K562 (cell line): ENCODE data around the gene TIMP2. TPM values are rescaled to one million over a fixed set of nuclear protein-coding genes. Genes with fewer than 3 reads are reported as not detected.

Experiments
- ATAC-seq: fragments of 200-7000 bp; cut with Tn5 transposase; 3 replicates; pipeline ENCODE4 v1.9.1; 2020; ENCODE audit warnings: moderate library complexity
- BruUV-seq: library from RNA; stranded (reverse); fragments of 400-500 nt; replicated peaks from 2 replicates; lab custom pipeline; 2021; lab: Mats Ljungman, UMichigan
- CTCF ChIA-PET: fragments of 300-600 bp; formaldehyde crosslinking; extraction: SDS; loops from one replicate; lab custom pipeline; 2021; ENCODE audit warnings: low intra/inter-chr PET ratio; lab: Yijun Ruan, JAX
- POLR2A ChIA-PET: fragments of 300-600, 350-650 bp; sonication (Branson Sonifier 250); formaldehyde crosslinking; extraction: SDS; loops from one replicate; lab custom pipeline; 2021; ENCODE audit warnings: antibody characterized with exemption, inconsistent platforms; lab: Yijun Ruan, JAX
- DNase-seq, 4 experiments: peaks; one replicate each; pipeline versions ENCODE4 v3.0.0 to v3.0.0-alpha.2; 2011 to 2018; ENCODE audit warnings: low spot score in 3 of 4, mixed read lengths in 3 of 4; ENCODE audit errors: extremely low read depth in 1 of 4
- FAIRE-seq: peaks from 2 replicates; lab custom pipeline; 2011; peaks lifted over from hg19 to GRCh38; lab: Jason Lieb, UNC
- H2AFZ ChIP-seq: 2 replicates; pipeline ENCODE4 v1.6.0; 2011; ENCODE audit warnings: low read depth, low read length, control low read depth, inconsistent platforms
- H3K27ac ChIP-seq: fragments of 200-600 bp; 3 replicates; pipeline ENCODE4 v1.8.0; 2011; ENCODE audit warnings: low read depth, mild to moderate bottlenecking, control low read depth, inconsistent platforms, low read length, moderate library complexity, mixed read lengths; ENCODE audit errors: extremely low read depth
- H3K27me3 ChIP-seq, 2 experiments: fragments of 300-600 bp in 1 of 2; 2 replicates in 1 of 2; 3 replicates in 1 of 2; pipeline versions ENCODE4 v1.6.0 to v1.8.0; 2011; ENCODE audit warnings: inconsistent platforms in 2 of 2, low read length in 2 of 2, mild to moderate bottlenecking in 1 of 2, mixed read lengths in 1 of 2, moderate library complexity in 1 of 2; ENCODE audit not compliant: control insufficient read depth in 2 of 2, insufficient read depth in 2 of 2
- H3K36me3 ChIP-seq: fragments of 300-600 bp; 3 replicates; pipeline ENCODE4 v1.8.0; 2011; ENCODE audit warnings: mild to moderate bottlenecking, low read length, inconsistent platforms; ENCODE audit not compliant: control insufficient read depth, insufficient read depth
- H3K4me1 ChIP-seq, 2 experiments: fragments of 200-600 bp in 1 of 2; replicated peaks in 1 of 2; 2 replicates in 1 of 2; 3 replicates in 1 of 2; pipeline versions ENCODE4 v1.5.1 to v1.8.0; 2011; ENCODE audit warnings: inconsistent platforms in 2 of 2, low read length in 2 of 2, mild to moderate bottlenecking in 1 of 2, mixed read lengths in 1 of 2, moderate library complexity in 1 of 2; ENCODE audit not compliant: control insufficient read depth in 2 of 2, insufficient read depth in 2 of 2
- H3K4me2 ChIP-seq: 2 replicates; pipeline ENCODE4 v1.6.1; 2011; ENCODE audit warnings: low read length, control low read depth, inconsistent platforms, mixed read lengths; ENCODE audit not compliant: insufficient read depth
- H3K4me3 ChIP-seq: fragments of 200-600 bp; sonication (generic), shearing (Covaris generic); 2 replicates; pipeline ENCODE4 v1.5.1; 2016; ENCODE audit warnings: control low read depth, inconsistent platforms
- H3K79me2 ChIP-seq: fragments of 200-600 bp; 3 replicates; pipeline ENCODE4 v1.8.0; 2011; ENCODE audit warnings: low read length, inconsistent platforms; ENCODE audit not compliant: control insufficient read depth, insufficient read depth
- H3K9ac ChIP-seq, 2 experiments: 2 replicates each; pipeline versions ENCODE4 v1.6.0 to v1.6.1; 2011; ENCODE audit warnings: low read depth in 2 of 2, low read length in 2 of 2, control low read depth in 1 of 2, inconsistent platforms in 1 of 2, mild to moderate bottlenecking in 1 of 2, mixed read lengths in 1 of 2; ENCODE audit not compliant: insufficient read depth in 1 of 2
- H3K9me1 ChIP-seq: one replicate; pipeline ENCODE4 v1.6.0; 2011; ENCODE audit warnings: inconsistent platforms, mild to moderate bottlenecking, low read length, moderate library complexity; ENCODE audit not compliant: control insufficient read depth, insufficient read depth
- H3K9me3 ChIP-seq: replicated peaks from 2 replicates; pipeline ENCODE4 v1.5.1; 2011; ENCODE audit warnings: low read depth, low read length, inconsistent platforms; ENCODE audit not compliant: control insufficient read depth, insufficient read depth
- H4K20me1 ChIP-seq: replicated peaks from 2 replicates; pipeline ENCODE4 v1.6.1; 2011; ENCODE audit warnings: low read length, inconsistent platforms, mixed read lengths; ENCODE audit not compliant: control insufficient read depth, insufficient read depth
- BCLAF1 ChIP-seq, 2 experiments: fragments of 450-650 bp in 1 of 2; IDR thresholded peaks; 2 replicates each; pipeline ENCODE4 v1.6.1; 2011 to 2017; ENCODE audit warnings: low read depth in 2 of 2, antibody characterized with exemption in 1 of 2, borderline replicate concordance in 1 of 2, low read length in 1 of 2, mild to moderate bottlenecking in 1 of 2, mixed read lengths in 1 of 2; ENCODE audit not compliant: control insufficient read depth in 1 of 2
- ELF4 ChIP-seq: fragments of 450-650 bp; formaldehyde crosslinking; IDR thresholded peaks from 2 replicates; pipeline ENCODE4 v1.4.0; 2022; ENCODE audit warnings: missing genetic modification characterization
- ELK3 ChIP-seq: fragments of 450-650 bp; formaldehyde crosslinking; IDR thresholded peaks from 2 replicates; pipeline ENCODE4 v1.4.0; 2020; ENCODE audit warnings: mild to moderate bottlenecking
- MECOM ChIP-seq: fragments of 250-450 bp; sonication (Bioruptor Pico); IDR thresholded peaks from 2 replicates; pipeline ENCODE4 v1.8.0; 2022; ENCODE audit warnings: inconsistent platforms
- POLR2AphosphoS2 ChIP-seq: IDR thresholded peaks from 2 replicates; pipeline ENCODE4 v1.6.1; 2012; ENCODE audit warnings: low read length, improper control_type of control experiment
- SRSF7 ChIP-seq: fragments of 200-400 bp; formaldehyde crosslinking; optimal IDR thresholded peaks from 2 replicates; pipeline ENCODE3; 2017; ENCODE audit warnings: mild to moderate bottlenecking, low read depth, low read length
- ZNF263 ChIP-seq: sonication (generic); formaldehyde crosslinking; IDR thresholded peaks from 2 replicates; pipeline ENCODE4 v1.8.0; 2022; ENCODE audit warnings: mild to moderate bottlenecking, missing genetic modification reagents, borderline replicate concordance
- ZNF398 ChIP-seq: fragments of 250-450 bp; sonication (Bioruptor Pico); IDR thresholded peaks from 2 replicates; pipeline ENCODE4 v1.8.0; 2021; ENCODE audit warnings: moderate library complexity, mild to moderate bottlenecking, inconsistent platforms
- WGBS: fragments of 100-300 bp; shearing (Covaris generic); methylation state at CpG from one replicate; pipeline ENCODE4 v1.1.6; 2016; ENCODE audit warnings: low coverage, mixed read lengths; ENCODE audit not compliant: insufficient coverage; ENCODE audit errors: missing lambda C conversion rate; 5-methylcytosine and 5-hydroxymethylcytosine counted together
- in situ Hi-C: fragments of 300-500 bp; cut with MboI; formaldehyde crosslinking; loops from 4 replicates; pipeline ENCODE4 v1.15.0; 2018; ENCODE audit warnings: inconsistent platforms, mixed read lengths
- intact Hi-C: fragments of 100-400 bp; cut with micrococcal nuclease; formaldehyde crosslinking; loops from 2 replicates; pipeline ENCODE4 v1.14.2; 2022
- polyA plus RNA-seq, 8 experiments: library from polyadenylated mRNA; depleted of rRNA in 4 of 8; stranded (reverse) in 5 of 8; unstranded in 3 of 8; fragments of >200 nt; fragmentation: Nextera tagmentation in 2 of 8; fragmentation: Illumina TruSeq in 1 of 8; extraction: Ambion mirVana in 2 of 8; extraction: Trizol in 1 of 8; gene quantifications; 2 replicates each; pipeline versions ENCODE4 v1.2.1 to v1.2.3, GENCODE V29; 2011 to 2014; ENCODE audit warnings: inconsistent platforms in 1 of 8, missing spikeins in 1 of 8
- total RNA-seq, 7 experiments: library from RNA; depleted of rRNA in 6 of 7; stranded (reverse); fragments of >200 nt in 6 of 7; fragmentation: Illumina TruSeq in 2 of 7; extraction: Trizol in 2 of 7; gene quantifications; 2 replicates each; pipeline versions ENCODE4 v1.2.1 to v1.2.3, GENCODE V29; 2011 to 2021; ENCODE audit warnings: low replicate concordance in 1 of 7

TIMP2 gene
- total and polyA plus RNA-seq, 9 of the 15 experiments (the other 6 are each of a cell fraction or from before 2014, with no cell fraction given), result 0.55 TPM; not detected in 8

GRCh38 chr17:78952706-78953105 is 27.5 kb upstream of the TIMP2 start (continued):
- no peak for TF ChIP-seq BCLAF1 (IDR thresholded peaks at IDR 0.05; ENCODE audit: borderline replicate concordance in 1 of 2, control insufficient read depth in 1 of 2, low read depth in 2 of 2, low read length in 1 of 2)

- peaks cover 2% of the 10 kb centered on the region; the same call in 1 of the 2 replicates for H4K20me1 ChIP-seq
- in situ Hi-C loops (no loop called here), intact Hi-C loops (no loop called here)
- H3K4me3 ChIP-seq, result no peak overlapping the region
- 0 out of 5 replicates have a peak, but pooled peaks cover 0 to 2% of the 10 kb centered on the region in 2 experiments for H3K4me1 ChIP-seq
- H3K9ac ChIP-seq, result no peak overlapping the region
- CTCF ChIA-PET, result no interaction called here
- H3K79me2 ChIP-seq, result no peaks in the 10 kb centered on the region
- POLR2A ChIA-PET, result interaction anchor here (0.6 to 0.7 kb wide), 2 partner anchors 107 to 270 kb away, joined by 3 to 5 read pairs; no protein-coding TSS in a partner anchor
- H3K27me3 ChIP-seq, result peaks cover 53 to 90% of the 10 kb centered on the region in 2 experiments
- H3K9me1 ChIP-seq, result no peaks in the 10 kb centered on the region
- H3K9me3 ChIP-seq, result no peaks in the 10 kb centered on the region
- FAIRE-seq (no peak), DNase-seq (no peak), ATAC-seq (no peak)
- BruUV-seq, result no TSS peak
- H3K36me3 ChIP-seq, result no peaks in the 10 kb centered on the region
- TF ChIP-seq SRSF7 (no peak), ZNF263 (CRISPR knock-in tag) (no peak), POLR2AphosphoS2 (no peak), ZNF398 (CRISPR knock-in tag) (no peak), ELF4 (no peak), ELK3 (CRISPR knock-in tag) (no peak), MECOM (CRISPR knock-in tag) (no peak)
- no peak overlapping the region for H3K27ac ChIP-seq
- H3K4me2 ChIP-seq, result no peak overlapping the region
- WGBS, result 0% methylated on average over 8 of the region's 12 CpGs
- H2AFZ ChIP-seq, result no peak overlapping the region
Measured at GRCh38 chr17:78951967-78952551, 26.9 kb upstream of the TIMP2 start.
